Daoy (cell line): ENCODE measurements around the gene PRDM16. TPM values are rescaled to one million over a fixed set of nuclear protein-coding genes. Genes with fewer than 3 reads are reported as not detected.
A peak's percentile ranks its signal among the peaks of the same experiment; 100 is the strongest.

Source experiments
- DNase-seq: peaks from one replicate; pipeline ENCODE4 v3.0.0-alpha.2; 2015; ENCODE audit warnings: low read depth
- total RNA-seq: library from RNA; depleted of rRNA; stranded (reverse); fragments of >200 nt; shearing (Covaris generic); gene quantifications from 2 replicates; pipeline ENCODE4 v1.2.3, GENCODE V29; 2014

Gene PRDM16
- total RNA-seq, 1 experiment from 2014 or later, result 0.91 TPM

- DNase-seq, result no peak
Measured at GRCh38 chr1:3336641-3337630, 267.9 kb downstream of the PRDM16 start.

- DNase-seq, result no peak
Measured at GRCh38 chr1:3337798-3338724, 269.1 kb downstream of the PRDM16 start.

GRCh38 chr1:3338725-3339070 lies 269.7 kb downstream of the PRDM16 start:
- no peak for DNase-seq

- DNase-seq, result no peak
Measured at GRCh38 chr1:3339856-3340255, 270.9 kb downstream of the PRDM16 start.

- DNase-seq, result no peak
Measured at GRCh38 chr1:3340548-3341235, 271.7 kb downstream of the PRDM16 start.

- no peak for DNase-seq
Measured at GRCh38 chr1:3341236-3341994, 272.4 kb downstream of the PRDM16 start.

- no peak for DNase-seq
Measured at GRCh38 chr1:3342960-3343359, 274.0 kb downstream of the PRDM16 start.

- no peak for DNase-seq
Measured at GRCh38 chr1:3344395-3344794, 275.4 kb downstream of the PRDM16 start.

- DNase-seq, result no peak
Measured at GRCh38 chr1:3345792-3346191, 276.8 kb downstream of the PRDM16 start.

- no peak for DNase-seq
Measured at GRCh38 chr1:3346478-3346877, 277.5 kb downstream of the PRDM16 start.

GRCh38 chr1:3347257-3348020 lies 278.4 kb downstream of the PRDM16 start:
- DNase-seq, result no peak

- no peak for DNase-seq
Measured at GRCh38 chr1:3348196-3348865, 279.3 kb downstream of the PRDM16 start.

- DNase-seq, result peak; percentile 64
Measured at GRCh38 chr1:3349161-3349967, 280.4 kb downstream of the PRDM16 start.

- no peak for DNase-seq
Measured at GRCh38 chr1:3349968-3350299, 280.9 kb downstream of the PRDM16 start.

GRCh38 chr1:3350506-3351261 lies 281.7 kb downstream of the PRDM16 start:
- DNase-seq, result no peak

GRCh38 chr1:3351449-3352298 lies 282.7 kb downstream of the PRDM16 start:
- DNase-seq, result no peak

GRCh38 chr1:3352299-3352951 lies 283.4 kb downstream of the PRDM16 start:
- peak; percentile 78 for DNase-seq
